SK-N-MC (cell line): ENCODE results near the gene CHMP4A.

Experiments
- EZH2 ChIP-seq: fragments of 200-600 bp; sonication (generic); IDR thresholded peaks from one replicate; pipeline ENCODE4 v1.6.1; 2017; ENCODE audit warnings: antibody characterized with exemption
- POLR2AphosphoS5 ChIP-seq: IDR thresholded peaks from 2 replicates; pipeline ENCODE4 v1.6.1; 2012; ENCODE audit warnings: mild to moderate bottlenecking, low read depth, low read length, borderline replicate concordance

DNA sequence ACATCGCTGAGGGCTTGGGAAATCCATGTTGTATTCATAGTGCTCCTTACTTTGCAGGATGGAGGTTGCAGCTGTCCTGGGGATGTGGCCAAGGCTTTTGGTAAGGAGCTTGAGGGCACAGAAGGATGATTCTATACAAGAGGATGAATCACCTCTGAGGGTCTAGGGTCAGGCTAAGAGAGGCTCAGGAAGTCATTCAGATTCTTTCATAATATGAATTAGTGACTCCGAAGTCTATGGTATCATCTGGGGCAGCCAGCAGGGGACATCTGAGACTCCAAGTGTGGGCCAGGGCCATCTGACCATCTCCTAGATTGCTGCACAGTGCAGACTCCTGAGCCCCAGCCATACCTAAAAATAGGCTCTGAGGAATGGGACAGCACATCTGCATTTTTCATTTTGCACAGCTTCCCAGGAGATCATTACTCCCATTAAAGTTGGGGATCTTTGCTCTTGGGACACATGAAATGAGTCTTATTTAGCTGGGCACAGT is 24.2 kb upstream of the CHMP4A start:
- TF ChIP-seq EZH2 (no peak), POLR2AphosphoS5 (no peak)
